ENCODE results near the gene COQ5.

GRCh38 chr12:120534203-120534702, 5.3 kb upstream of the COQ5 start, which contains the start of gene RNF10:
- no peak for TF ChIP-seq EZH2 (IDR thresholded peaks at IDR 0.05; ENCODE audit: low read length)
- TF ChIP-seq CTCF (optimal IDR thresholded peaks at IDR 0.05 in 1 of 3, IDR thresholded peaks at IDR 0.05 in 1 of 3, conservative IDR thresholded peaks at IDR 0.05 in 1 of 3; ENCODE audit: extremely low read depth in 1 of 3, insufficient read depth in 2 of 3, low read length in 3 of 3): no peak
